Muscle of leg (tissue), 11 donors: ENCODE measurements around the gene RAB8B. TPM values are rescaled to one million over a fixed set of nuclear protein-coding genes. Genes with fewer than 3 reads are reported as not detected.

Experiments used
- DNase-seq: peaks from one replicate; pipeline ENCODE4 v3.0.0; 2013
- H3K27ac ChIP-seq: one replicate; pipeline ENCODE4 v1.5.1; 2013; ENCODE audit warnings: mild to moderate bottlenecking, low read length, control low read depth
- H3K27me3 ChIP-seq: one replicate; pipeline ENCODE4 v1.6.1; 2013; ENCODE audit warnings: low read length; ENCODE audit not compliant: control insufficient read depth, insufficient read depth
- H3K36me3 ChIP-seq: one replicate; pipeline ENCODE4 v1.6.1; 2013; ENCODE audit warnings: low read length; ENCODE audit not compliant: control insufficient read depth, insufficient read depth
- H3K4me1 ChIP-seq: one replicate; pipeline ENCODE4 v1.6.1; 2013; ENCODE audit warnings: low read length; ENCODE audit not compliant: control insufficient read depth, insufficient read depth
- H3K4me3 ChIP-seq: one replicate; pipeline ENCODE4 v1.5.1; 2013; ENCODE audit warnings: low read length, control low read depth
- H3K9me3 ChIP-seq: replicated peaks from 2 replicates; pipeline ENCODE4 v1.6.1; 2013; ENCODE audit warnings: low read depth, low read length; ENCODE audit not compliant: control insufficient read depth
- WGBS: methylation state at CpG from one replicate; pipeline ENCODE4 v1.1.5; 2013; ENCODE audit warnings: missing lambda C conversion rate; ENCODE audit not compliant: insufficient coverage; 5-methylcytosine and 5-hydroxymethylcytosine counted together
- polyA plus RNA-seq, 8 donors: library from polyadenylated mRNA; unstranded; fragments of 120-200 nt; gene quantifications; one replicate each; pipeline versions ENCODE4 v1.2.1 to v1.2.3, GENCODE V29; 2013; ENCODE audit warnings: inconsistent platforms in 1 of 8, low replicate concordance in 1 of 8; ENCODE audit not compliant: insufficient read length in 8 of 8, insufficient read depth in 1 of 8
- total RNA-seq: library from RNA; stranded (reverse); fragments of 120-200 nt; gene quantifications from one replicate; pipeline ENCODE4 v1.2.4, GENCODE V29; 2013

RAB8B gene
- total and polyA plus RNA-seq, 9 donors, result 13.2 to 24.7 (median 19.0) TPM

DNA sequence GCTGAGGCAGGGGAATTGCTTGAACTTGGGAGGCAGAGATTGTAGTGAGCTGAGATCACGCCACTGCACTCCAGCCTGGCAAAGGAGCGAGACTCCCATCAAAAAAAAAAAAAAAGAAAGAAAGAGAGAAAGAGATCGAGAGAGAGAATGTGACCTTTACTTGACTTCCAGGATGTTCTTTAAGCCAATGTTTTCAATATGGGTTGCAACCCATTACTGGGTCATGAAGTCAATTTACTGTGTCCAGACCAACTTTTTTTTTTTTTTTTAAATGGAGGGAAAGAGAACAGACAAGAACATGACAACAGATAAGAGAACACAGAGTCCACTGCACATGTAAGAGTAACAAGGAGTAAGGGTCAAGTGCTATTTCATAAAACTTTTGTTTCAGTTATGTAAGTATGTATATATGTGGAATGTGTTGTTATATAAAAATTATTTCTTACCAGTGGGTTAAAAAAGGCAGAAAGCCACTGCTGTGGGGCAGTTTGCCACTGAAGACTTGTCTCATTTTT, 29.8 kb downstream of the RAB8B start:
- Histone ChIP-seq H3K9me3 (no peaks in the 10 kb centered on the region), H3K4me1 (no peaks in the 10 kb centered on the region), H3K27ac (no peak overlapping the region), H3K27me3 (no peaks in the 10 kb centered on the region), H3K4me3 (no peak overlapping the region), H3K36me3 (no peaks in the 10 kb centered on the region)
- no CpG with 5 or more reads among the region's 3 CpGs for WGBS
- DNase-seq, result no peak

DNA sequence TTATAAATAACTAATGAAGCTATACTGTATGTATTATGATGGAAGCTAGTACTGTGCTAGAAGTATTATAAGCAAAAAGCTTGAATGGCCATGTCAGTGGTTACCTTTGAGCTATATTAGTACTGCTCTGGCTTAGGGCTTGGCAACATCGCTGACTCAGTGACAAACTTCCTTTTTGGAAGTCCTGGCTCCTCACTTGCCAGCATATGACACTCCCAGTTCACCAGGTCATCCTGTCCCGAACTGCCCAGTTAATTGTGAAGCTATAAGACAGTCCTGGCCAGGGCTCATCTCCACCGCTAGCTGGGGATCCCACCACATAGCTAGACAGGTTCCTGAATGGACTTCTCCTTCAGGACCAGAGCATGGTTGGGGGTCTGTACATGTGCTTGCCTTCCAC, 31.9 kb downstream of the RAB8B start:
- Histone ChIP-seq H3K36me3 (peaks cover 2% of the 10 kb centered on the region), H3K27ac (no peak overlapping the region), H3K4me1 (no peaks in the 10 kb centered on the region), H3K4me3 (no peak overlapping the region), H3K9me3 (no peaks in the 10 kb centered on the region), H3K27me3 (no peaks in the 10 kb centered on the region)
- DNase-seq, result no peak
- WGBS, result 86% methylated on average over 1 of the region's 3 CpGs

DNA sequence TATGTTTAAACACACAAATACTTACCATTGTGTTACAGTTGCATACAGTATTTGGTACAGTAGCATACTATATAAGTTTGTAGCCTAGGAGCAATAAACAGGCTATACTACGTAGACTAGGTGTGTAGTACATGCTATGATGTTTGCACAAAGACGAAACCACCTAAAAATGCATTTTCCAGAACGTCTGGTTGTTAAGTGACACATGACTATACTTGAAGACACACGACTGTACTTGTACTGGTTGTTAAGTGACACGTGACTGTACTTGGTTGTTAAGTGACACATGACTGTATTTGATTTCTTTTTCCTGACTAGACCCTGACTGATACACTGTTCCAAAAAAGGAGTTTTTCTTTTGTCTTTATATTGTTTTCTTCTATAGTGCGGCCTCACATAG, 34.1 kb downstream of the RAB8B start:
- no peaks in the 10 kb centered on the region for H3K9me3 ChIP-seq
- no peaks in the 10 kb centered on the region for H3K27me3 ChIP-seq
- H3K27ac ChIP-seq, result no peak overlapping the region
- WGBS, result no CpG with 5 or more reads among the region's 6 CpGs
- peaks cover 2% of the 10 kb centered on the region for H3K36me3 ChIP-seq
- no peak overlapping the region for H3K4me3 ChIP-seq
- DNase-seq, result no peak
- no peaks in the 10 kb centered on the region for H3K4me1 ChIP-seq

DNA sequence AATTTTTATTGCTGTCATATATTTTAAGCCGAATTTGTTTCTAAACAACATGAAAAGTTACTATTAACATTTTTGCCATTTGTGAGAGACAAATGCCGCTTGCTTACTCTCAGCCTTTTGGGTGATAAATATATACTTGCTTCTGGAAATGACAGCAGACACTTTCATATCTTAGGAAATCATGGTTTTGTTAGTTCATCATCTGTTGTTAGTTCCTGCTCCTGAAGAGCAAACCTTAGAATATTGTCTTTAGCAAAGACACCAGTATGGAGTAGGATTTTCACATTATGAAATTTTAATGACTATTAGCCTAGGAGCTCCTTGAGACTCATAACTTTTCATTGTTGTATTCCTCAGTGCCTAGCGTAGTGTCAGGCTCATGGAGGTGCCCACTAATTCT, 36.0 kb downstream of the RAB8B start:
- no peaks in the 10 kb centered on the region for H3K4me1 ChIP-seq
- H3K27ac ChIP-seq, result no peak overlapping the region

DNA sequence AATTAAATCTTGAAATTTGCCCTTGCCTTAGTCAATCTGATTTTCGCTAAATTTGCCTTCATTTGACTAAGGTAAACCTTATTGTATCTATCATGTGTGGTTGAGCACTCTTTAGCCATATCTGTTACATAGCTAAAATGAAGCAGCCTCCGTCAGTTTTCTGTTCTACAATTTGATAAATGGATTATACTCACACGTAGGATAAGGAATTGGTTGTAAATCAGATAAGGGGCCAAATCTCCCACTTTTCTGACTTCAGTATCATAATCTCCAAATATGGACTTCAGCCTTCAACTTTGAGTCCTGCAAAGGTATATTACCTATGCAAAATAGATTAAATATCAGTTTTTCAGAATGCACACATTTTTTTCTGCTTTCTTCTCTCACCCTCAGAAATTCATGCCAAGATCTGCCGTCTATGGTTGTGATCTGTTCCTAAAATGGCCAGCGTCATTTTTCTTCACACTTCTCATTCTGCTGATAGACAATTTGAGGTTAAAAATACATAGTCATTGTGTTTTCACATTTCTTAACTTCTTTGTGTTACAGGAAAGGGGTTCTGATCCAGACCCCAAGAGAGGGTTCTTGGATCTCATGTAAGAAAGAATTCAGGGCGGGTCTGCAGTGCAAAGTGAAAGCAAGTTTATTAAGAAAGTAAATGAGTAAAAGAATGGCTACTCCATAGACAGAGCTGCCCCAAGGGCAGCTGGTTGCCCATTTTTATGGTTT, 36.9 kb downstream of the RAB8B start:
- Histone ChIP-seq H3K4me3 (no peak overlapping the region), H3K27me3 (no peaks in the 10 kb centered on the region), H3K4me1 (no peaks in the 10 kb centered on the region), H3K9me3 (no peaks in the 10 kb centered on the region), H3K36me3 (peaks cover 2% of the 10 kb centered on the region), H3K27ac (no peak overlapping the region)
- no peak for DNase-seq
- 80% methylated on average over 1 of the region's 6 CpGs for WGBS

More for the DNA sequence above, 36.0 kb downstream of the RAB8B start:
- H3K27me3 ChIP-seq, result no peaks in the 10 kb centered on the region
- H3K4me3 ChIP-seq, result no peak overlapping the region
- no peak for DNase-seq
- H3K36me3 ChIP-seq, result peaks cover 2% of the 10 kb centered on the region
- H3K9me3 ChIP-seq, result no peaks in the 10 kb centered on the region
- WGBS, result no CpG with 5 or more reads among the region's 3 CpGs

DNA sequence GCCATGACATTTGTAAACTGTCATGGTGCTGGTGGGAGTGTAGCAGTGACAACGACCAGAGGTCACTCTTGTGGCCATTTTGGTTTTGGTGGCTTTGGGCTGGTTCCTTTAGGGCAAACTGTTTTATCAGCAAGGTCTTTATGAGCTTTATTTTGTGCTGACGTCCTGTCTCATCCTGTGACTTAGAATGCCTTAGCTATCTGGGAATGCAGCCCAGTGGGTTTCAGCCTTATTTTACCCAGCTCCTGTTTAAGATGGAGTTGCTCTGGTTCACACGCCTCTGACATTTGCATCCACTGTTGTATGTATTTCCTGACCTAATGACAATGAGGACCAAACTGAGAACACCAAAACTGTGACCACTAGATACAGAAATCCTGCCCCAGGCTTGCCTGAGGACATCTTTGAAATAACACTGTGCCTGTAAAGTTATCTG, 37.6 kb downstream of the RAB8B start:
- Histone ChIP-seq H3K27me3 (no peaks in the 10 kb centered on the region), H3K4me1 (no peaks in the 10 kb centered on the region), H3K9me3 (no peaks in the 10 kb centered on the region), H3K4me3 (no peak overlapping the region), H3K36me3 (peaks cover 2% of the 10 kb centered on the region), H3K27ac (no peak overlapping the region)
- no peak for DNase-seq
- 100% methylated on average over 1 of the region's 3 CpGs for WGBS

DNA sequence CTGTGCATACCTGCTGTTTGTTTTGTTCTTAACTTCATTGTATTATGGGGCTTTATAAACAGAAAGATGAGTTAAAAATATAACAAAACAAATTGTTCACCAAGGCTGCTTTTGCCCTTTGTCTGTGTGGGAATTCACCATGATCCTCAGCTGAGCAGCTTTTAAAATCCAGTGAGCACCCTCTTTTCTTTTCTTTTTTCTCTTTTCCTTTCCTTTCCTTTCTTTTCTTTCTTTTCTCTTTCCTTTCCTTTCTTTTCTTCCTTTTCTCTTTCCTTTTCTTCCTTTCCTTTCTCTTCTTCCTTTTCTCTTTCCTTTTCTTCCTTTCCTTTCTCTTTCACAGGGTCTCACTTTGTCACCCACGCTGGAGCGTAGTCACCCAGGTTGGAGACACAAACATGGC, 38.3 kb downstream of the RAB8B start:
- H3K27me3 ChIP-seq, result no peaks in the 10 kb centered on the region
- no peaks in the 10 kb centered on the region for H3K9me3 ChIP-seq
- DNase-seq, result no peak
- H3K4me3 ChIP-seq, result no peak overlapping the region
- peaks cover 2% of the 10 kb centered on the region for H3K36me3 ChIP-seq
- no peaks in the 10 kb centered on the region for H3K4me1 ChIP-seq
- WGBS, result 80% methylated on average over 1 of the region's 2 CpGs
- no peak overlapping the region for H3K27ac ChIP-seq

DNA sequence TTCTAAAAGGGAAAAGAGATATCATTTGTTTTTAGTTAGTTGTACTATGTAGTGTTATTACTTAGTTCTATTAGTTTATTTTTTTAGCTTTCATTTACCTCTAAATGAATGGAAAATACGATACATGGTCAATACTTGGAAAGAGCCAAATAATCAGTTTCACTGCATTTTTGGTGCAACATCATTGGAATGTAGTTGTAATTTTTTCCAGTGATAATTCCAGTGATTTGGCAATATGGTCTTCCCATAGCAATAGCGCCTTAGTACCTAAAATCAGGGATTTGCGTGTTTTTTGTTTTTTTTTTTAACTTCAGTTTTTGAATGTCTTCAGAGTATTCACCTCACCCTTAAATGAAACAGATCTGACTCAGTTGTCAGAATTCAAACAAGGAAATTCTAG, 41.8 kb downstream of the RAB8B start:
- peaks cover 11% of the 10 kb centered on the region for H3K4me1 ChIP-seq
- no peaks in the 10 kb centered on the region for H3K36me3 ChIP-seq
- no peak overlapping the region for H3K27ac ChIP-seq
- peak; percentile 56 for DNase-seq
- no peak overlapping the region for H3K4me3 ChIP-seq
- no peaks in the 10 kb centered on the region for H3K27me3 ChIP-seq
- WGBS, result no CpG with 5 or more reads among the region's 3 CpGs
- no peaks in the 10 kb centered on the region for H3K9me3 ChIP-seq

DNA sequence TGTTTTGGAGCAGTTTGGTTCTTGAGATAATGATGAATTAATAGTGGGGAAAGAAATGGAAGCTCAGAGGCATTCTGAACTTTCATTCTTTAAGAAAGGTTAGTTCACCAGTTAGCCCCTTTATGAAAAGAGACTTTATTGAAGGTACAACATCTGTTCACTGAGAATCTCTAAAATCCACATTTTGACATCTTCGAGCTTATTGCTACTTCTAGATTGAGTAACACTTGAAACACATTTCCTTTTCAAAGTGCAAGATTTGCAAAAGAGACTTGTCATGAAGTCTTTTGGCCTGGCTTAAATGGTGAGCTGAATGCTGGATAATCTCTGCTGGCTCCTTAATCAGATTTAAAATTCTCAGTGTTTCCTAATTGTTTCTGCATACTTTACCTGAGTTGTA, 42.3 kb downstream of the RAB8B start:
- no peak for DNase-seq
- Histone ChIP-seq H3K9me3 (no peaks in the 10 kb centered on the region), H3K36me3 (no peaks in the 10 kb centered on the region), H3K4me1 (peaks cover 11% of the 10 kb centered on the region), H3K4me3 (no peak overlapping the region), H3K27ac (no peak overlapping the region), H3K27me3 (no peaks in the 10 kb centered on the region)
- no CpG with 5 or more reads among the region's 1 CpG for WGBS

DNA sequence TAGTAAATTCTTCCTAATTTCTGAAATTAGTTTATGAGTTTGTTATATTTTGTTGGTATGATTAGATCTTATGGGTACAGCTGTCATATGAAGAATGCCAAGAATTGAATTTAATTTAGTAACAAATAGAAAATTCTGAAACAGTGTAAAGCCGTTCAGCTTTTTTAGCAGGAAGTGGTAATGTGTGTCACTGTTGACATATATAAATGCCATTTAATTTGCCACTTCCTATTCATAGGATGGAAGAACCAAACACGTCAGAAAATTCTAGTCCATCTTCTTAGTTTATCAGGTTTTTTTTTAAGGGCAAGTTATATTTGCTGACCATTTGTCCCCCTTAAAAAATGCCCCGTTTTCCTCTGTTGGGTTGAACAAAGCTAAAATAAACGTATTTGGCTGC, 43.0 kb downstream of the RAB8B start:
- Histone ChIP-seq H3K36me3 (no peaks in the 10 kb centered on the region), H3K4me3 (no peak overlapping the region), H3K9me3 (no peaks in the 10 kb centered on the region), H3K4me1 (peaks cover 11% of the 10 kb centered on the region), H3K27ac (no peak overlapping the region), H3K27me3 (no peaks in the 10 kb centered on the region)
- WGBS, result no CpG with 5 or more reads among the region's 4 CpGs
- DNase-seq, result no peak
